HG03575 (cell line): ENCODE measurements around the gene KLF18.

Source experiments
- ATAC-seq: cut with Tn5 transposase; IDR thresholded peaks from one replicate; pipeline ENCODE4 v1.9.1; 2021; ENCODE audit not compliant: unreplicated experiment, insufficient number of reproducible peaks, low FRiP score; ENCODE audit errors: extremely low read depth

Gene KLF18

GRCh38 chr1:44089371-44090048 is 51.9 kb downstream of the KLF18 start:
- no peak for ATAC-seq
